Astrocyte of the cerebellum (primary cell): ENCODE data around the gene PDE1C.
A peak's percentile ranks its signal among the peaks of the same experiment; 100 is the strongest.

ENCODE experiments used
- DNase-seq: peaks from one replicate; pipeline ENCODE4 v3.0.0-alpha.2; 2011; ENCODE audit warnings: low read depth
- H3K4me3 ChIP-seq: 2 replicates; pipeline ENCODE4 v1.5.1; 2011; ENCODE audit warnings: mild to moderate bottlenecking, low read depth, low read length, moderate library complexity
- CTCF ChIP-seq: IDR thresholded peaks from 2 replicates; pipeline ENCODE4 v1.5.1; 2012; ENCODE audit warnings: low read length, low read depth, moderate library complexity, mild to moderate bottlenecking; ENCODE audit errors: missing control alignments
- in situ Hi-C: cut with HindIII; loops from 2 replicates; pipeline ENCODE4 v1.10.0; 2017; ENCODE audit warnings: low sequenced_read_pairs

The PDE1C gene

GRCh38 chr7:32071466-32072091, 1.4 kb upstream of the PDE1C start:
- TF ChIP-seq CTCF: no peak
- peak overlapping the region; percentile 60 for H3K4me3 ChIP-seq
- no peak for DNase-seq
- in situ Hi-C loops: no loop called here

- DNase-seq: no peak
- in situ Hi-C loops: no loop called here
- H3K4me3 ChIP-seq: peak overlapping the region; percentile 60
- TF ChIP-seq CTCF: no peak
Observed at GRCh38 chr7:32070051-32070405, 179 bp downstream of the PDE1C start.

GRCh38 chr7:32069116-32069650, 1.0 kb downstream of the PDE1C start:
- no peak for TF ChIP-seq CTCF
- DNase-seq: no peak
- peak overlapping the region; percentile 60 for H3K4me3 ChIP-seq
- in situ Hi-C loops: no loop called here

- no peak for TF ChIP-seq CTCF
- in situ Hi-C loops: no loop called here
- no peak for DNase-seq
- H3K4me3 ChIP-seq: peak overlapping the region; percentile 60
Observed at GRCh38 chr7:32068411-32069101, 1.7 kb downstream of the PDE1C start.

GRCh38 chr7:32066441-32066840, 3.8 kb downstream of the PDE1C start:
- TF ChIP-seq CTCF: no peak
- DNase-seq: no peak
- in situ Hi-C loops: no loop called here
- no peak overlapping the region for H3K4me3 ChIP-seq

- in situ Hi-C loops: no loop called here
- DNase-seq: no peak
- TF ChIP-seq CTCF: no peak
- no peak overlapping the region for H3K4me3 ChIP-seq
Observed at GRCh38 chr7:32063614-32064013, 6.6 kb downstream of the PDE1C start.
